H1 (cell line): ENCODE data around the gene FOXN3. TPM values are rescaled to one million over a fixed set of nuclear protein-coding genes. Genes with fewer than 3 reads are reported as not detected.
A peak's percentile ranks its signal among the peaks of the same experiment; 100 is the strongest.

Experiments
- CTCF ChIA-PET: fragments of 300-600 bp; sonication (Branson Sonifier 250); formaldehyde crosslinking; loops from one replicate; lab custom pipeline; 2021; ENCODE audit not compliant: partially characterized antibody; lab: Charles Lee
- POLR2A ChIA-PET: fragments of 300-600 bp; sonication (Branson Sonifier 250); formaldehyde crosslinking; loops from one replicate; lab custom pipeline; 2021; ENCODE audit warnings: inconsistent platforms; ENCODE audit not compliant: partially characterized antibody; lab: Charles Lee
- DNase-seq, 2 experiments: peaks; one replicate each; pipeline versions ENCODE4 v3.0.0 to v3.0.0-alpha.2; 2010 to 2022; ENCODE audit warnings: low spot score in 2 of 2, low read depth in 1 of 2, mixed read lengths in 1 of 2
- FAIRE-seq: peaks from 2 replicates; lab custom pipeline; 2011; peaks lifted over from hg19 to GRCh38; lab: Jason Lieb, UNC
- H2AFZ ChIP-seq: 2 replicates; pipeline ENCODE4 v1.8.1; 2012; ENCODE audit warnings: low read length, inconsistent platforms
- H2AK5ac ChIP-seq: 2 replicates; pipeline ENCODE4 v1.6.1; 2013; ENCODE audit warnings: low read depth, low read length
- H2BK120ac ChIP-seq: replicated peaks from 2 replicates; pipeline ENCODE3; 2013; ENCODE audit warnings: low read depth, low read length, inconsistent platforms
- H2BK12ac ChIP-seq: 2 replicates; pipeline ENCODE4 v1.6.1; 2013; ENCODE audit warnings: low read depth, low read length
- H2BK15ac ChIP-seq: 2 replicates; pipeline ENCODE4 v1.6.1; 2013; ENCODE audit warnings: low read length
- H2BK20ac ChIP-seq: 2 replicates; pipeline ENCODE4 v1.6.1; 2013; ENCODE audit warnings: low read length
- H2BK5ac ChIP-seq: 2 replicates; pipeline ENCODE4 v1.6.1; 2013; ENCODE audit warnings: low read depth, low read length
- H3K14ac ChIP-seq: 2 replicates; pipeline ENCODE4 v1.6.1; 2013; ENCODE audit warnings: inconsistent platforms; ENCODE audit not compliant: insufficient read length
- H3K18ac ChIP-seq: 2 replicates; pipeline ENCODE4 v1.6.1; 2013; ENCODE audit warnings: low read length; ENCODE audit errors: extremely low read depth
- H3K23ac ChIP-seq: 2 replicates; pipeline ENCODE4 v1.6.1; 2013; ENCODE audit warnings: inconsistent platforms; ENCODE audit not compliant: insufficient read length
- H3K23me2 ChIP-seq: 2 replicates; pipeline ENCODE4 v1.6.1; 2013; ENCODE audit warnings: low read depth, low read length
- H3K27ac ChIP-seq: 2 replicates; pipeline ENCODE4 v1.6.1; 2011; ENCODE audit warnings: low read depth, low read length, inconsistent platforms
- H3K27me3 ChIP-seq, 4 experiments: replicated peaks in 1 of 4; 1 replicate in 1 of 4; 2 replicates in 3 of 4; pipeline versions ENCODE4 v1.6.1 to v1.8.1; 2011 to 2013; ENCODE audit warnings: low read length in 3 of 4, mild to moderate bottlenecking in 3 of 4, inconsistent platforms in 2 of 4, mixed read lengths in 2 of 4, moderate library complexity in 1 of 4; ENCODE audit not compliant: control insufficient read depth in 3 of 4, insufficient read depth in 3 of 4; ENCODE audit errors: extremely low read depth in 1 of 4
- H3K36me3 ChIP-seq, 4 experiments: 2 replicates each; pipeline versions ENCODE4 v1.6.1 to v1.8.1; 2011 to 2013; ENCODE audit warnings: mild to moderate bottlenecking in 4 of 4, low read length in 3 of 4, moderate library complexity in 2 of 4, control low read depth in 1 of 4, inconsistent platforms in 1 of 4; ENCODE audit not compliant: insufficient read depth in 4 of 4, control insufficient read depth in 2 of 4
- H3K4ac ChIP-seq: replicated peaks from 2 replicates; pipeline ENCODE3; 2013; ENCODE audit warnings: low read length, low read depth, mixed read lengths, inconsistent platforms; ENCODE audit not compliant: insufficient read length
- H3K4me1 ChIP-seq, 4 experiments: replicated peaks in 1 of 4; 1 replicate in 1 of 4; 2 replicates in 3 of 4; pipeline versions ENCODE4 v1.6.1 to v1.8.1; 2011 to 2013; ENCODE audit warnings: low read length in 3 of 4, inconsistent platforms in 2 of 4, mixed read lengths in 1 of 4; ENCODE audit not compliant: insufficient read depth in 4 of 4, control insufficient read depth in 3 of 4
- H3K4me2 ChIP-seq, 2 experiments: 2 replicates each; pipeline versions ENCODE4 v1.6.1 to v1.8.1; 2011 to 2013; ENCODE audit warnings: low read depth in 2 of 2, low read length in 2 of 2, control low read depth in 1 of 2, inconsistent platforms in 1 of 2, mild to moderate bottlenecking in 1 of 2; ENCODE audit not compliant: insufficient read depth in 1 of 2
- H3K4me3 ChIP-seq, 4 experiments: fragments of 200-600, 300-600 bp in 1 of 4; sonication (generic), shearing (Covaris generic), sonication (Bioruptor Twin) in 1 of 4; 2 replicates each; pipeline versions ENCODE4 v1.5.1 to v1.8.1; 2011 to 2016; ENCODE audit warnings: low read length in 4 of 4, low read depth in 3 of 4, control low read depth in 2 of 4, inconsistent platforms in 2 of 4, mild to moderate bottlenecking in 2 of 4, mixed read lengths in 1 of 4, moderate library complexity in 1 of 4; ENCODE audit not compliant: insufficient read depth in 2 of 4; ENCODE audit errors: extremely low read depth in 1 of 4
- H3K56ac ChIP-seq: replicated peaks from 2 replicates; pipeline ENCODE3; 2013; ENCODE audit warnings: low read depth, mild to moderate bottlenecking, mixed read lengths, low read length, inconsistent platforms; ENCODE audit not compliant: insufficient read length
- H3K79me1 ChIP-seq: 2 replicates; pipeline ENCODE4 v1.6.1; 2013; ENCODE audit warnings: low read depth, low read length, control low read depth
- H3K79me2 ChIP-seq, 2 experiments: 2 replicates each; pipeline versions ENCODE4 v1.6.1 to v1.8.1; 2012 to 2013; ENCODE audit warnings: low read length in 2 of 2, mild to moderate bottlenecking in 2 of 2, inconsistent platforms in 1 of 2; ENCODE audit not compliant: insufficient read depth in 2 of 2, control insufficient read depth in 1 of 2
- H3K9ac ChIP-seq, 4 experiments: replicated peaks in 1 of 4; 1 replicate in 1 of 4; 2 replicates in 3 of 4; pipeline versions ENCODE4 v1.6.1 to v1.8.1; 2011 to 2013; ENCODE audit warnings: low read depth in 3 of 4, low read length in 3 of 4, control low read depth in 2 of 4, mild to moderate bottlenecking in 2 of 4, moderate library complexity in 2 of 4, inconsistent platforms in 1 of 4; ENCODE audit errors: extremely low read depth in 1 of 4
- H3K9me3 ChIP-seq, 2 experiments: 2 replicates each; pipeline versions ENCODE4 v1.6.1 to v1.8.1; 2012 to 2013; ENCODE audit warnings: mild to moderate bottlenecking in 2 of 2, moderate library complexity in 2 of 2, control low read depth in 1 of 2, inconsistent platforms in 1 of 2, low read depth in 1 of 2, low read length in 1 of 2, mixed read lengths in 1 of 2; ENCODE audit not compliant: insufficient read depth in 2 of 2
- H4K20me1 ChIP-seq, 2 experiments: replicated peaks in 1 of 2; 2 replicates each; pipeline versions ENCODE3 to v1.8.1; 2011 to 2013; ENCODE audit warnings: inconsistent platforms in 2 of 2, low read length in 2 of 2, mild to moderate bottlenecking in 1 of 2; ENCODE audit not compliant: insufficient read depth in 2 of 2, control insufficient read depth in 1 of 2
- H4K5ac ChIP-seq: 2 replicates; pipeline ENCODE4 v1.6.1; 2013; ENCODE audit warnings: low read length, low read depth, mixed read lengths, inconsistent platforms; ENCODE audit not compliant: insufficient read length
- H4K8ac ChIP-seq: 2 replicates; pipeline ENCODE4 v1.8.0; 2013; ENCODE audit warnings: mild to moderate bottlenecking, moderate library complexity, low read length, inconsistent platforms; ENCODE audit not compliant: insufficient read depth; ENCODE audit errors: extremely low read depth
- H4K91ac ChIP-seq: replicated peaks from 2 replicates; pipeline ENCODE3; 2013; ENCODE audit warnings: low read length, mixed read lengths, inconsistent platforms; ENCODE audit not compliant: insufficient read length
- ASH2L ChIP-seq: fragments of 200-600, 300-600 bp; sonication (generic); IDR thresholded peaks from one replicate; pipeline ENCODE4 v1.7.1; 2017; ENCODE audit warnings: low read length
- BRCA1 ChIP-seq: IDR thresholded peaks from 2 replicates; pipeline ENCODE4 v1.6.1; 2012; ENCODE audit warnings: low read depth, low read length, improper control_type of control experiment
- CHD1 ChIP-seq: IDR thresholded peaks from 2 replicates; pipeline ENCODE4 v1.6.1; 2012; ENCODE audit warnings: low read depth, low read length, improper control_type of control experiment
- EZH2 ChIP-seq: fragments of 200-600 bp; sonication (generic); IDR thresholded peaks from 2 replicates; pipeline ENCODE4 v1.7.1; 2012; ENCODE audit warnings: low read depth, mild to moderate bottlenecking, moderate library complexity, low read length, inconsistent platforms; ENCODE audit not compliant: severe bottlenecking
- FOSL1 ChIP-seq: IDR thresholded peaks from 2 replicates; pipeline ENCODE4 v1.6.1; 2011; ENCODE audit warnings: mild to moderate bottlenecking, low read depth, low read length, moderate library complexity; ENCODE audit not compliant: insufficient read depth
- GABPA ChIP-seq: IDR thresholded peaks from 2 replicates; pipeline ENCODE4 v1.6.1; 2011; ENCODE audit warnings: mild to moderate bottlenecking, low read length, moderate library complexity, borderline replicate concordance; ENCODE audit not compliant: insufficient read depth
- HDAC2 ChIP-seq, 2 experiments: fragments of 300-600 bp in 1 of 2; sonication (generic) in 1 of 2; IDR thresholded peaks; 2 replicates each; pipeline ENCODE4 v1.6.1; 2011 to 2012; ENCODE audit warnings: low read depth in 2 of 2, low read length in 2 of 2, mild to moderate bottlenecking in 2 of 2, moderate library complexity in 2 of 2, borderline replicate concordance in 1 of 2, inconsistent platforms in 1 of 2
- JUND ChIP-seq: IDR thresholded peaks from 2 replicates; pipeline ENCODE4 v1.6.1; 2011; ENCODE audit warnings: mild to moderate bottlenecking, improper control_type of control experiment, low read length
- NANOG ChIP-seq: IDR thresholded peaks from 2 replicates; pipeline ENCODE4 v1.6.1; 2011; ENCODE audit warnings: low read length, low read depth, mild to moderate bottlenecking, inconsistent platforms; ENCODE audit not compliant: insufficient read depth, poor library complexity, severe bottlenecking
- NRF1 ChIP-seq: IDR thresholded peaks from 2 replicates; pipeline ENCODE4 v1.6.1; 2011; ENCODE audit warnings: mild to moderate bottlenecking, low read depth, low read length, improper control_type of control experiment
- PHF8 ChIP-seq: fragments of 200-600 bp; sonication (generic); conservative IDR thresholded peaks from 2 replicates; pipeline ENCODE4 v1.7.1; 2012; ENCODE audit warnings: low read depth, mild to moderate bottlenecking, inconsistent platforms, low read length, moderate library complexity
- WGBS, 2 experiments: shearing (Covaris generic) in 1 of 2; methylation state at CpG; one replicate each; pipeline versions ENCODE4 v1.1.6 to v1.1.7; 2013 to 2015; ENCODE audit warnings: low lambda C conversion rate in 2 of 2, mixed read lengths in 2 of 2, inconsistent platforms in 1 of 2, low coverage in 1 of 2, missing lambda C conversion rate in 1 of 2; ENCODE audit not compliant: insufficient replicate concordance in 2 of 2, insufficient coverage in 1 of 2, insufficient read length in 1 of 2; ENCODE audit errors: extremely low coverage in 1 of 2, missing lambda C conversion rate in 1 of 2; 5-methylcytosine and 5-hydroxymethylcytosine counted together
- polyA plus RNA-seq, 7 experiments: library from polyadenylated mRNA; depleted of rRNA in 3 of 7; stranded (reverse) in 5 of 7; unstranded in 2 of 7; fragments of >200 nt in 5 of 7; fragments of 200-250 nt in 2 of 7; gene quantifications; 1 replicate in 5 of 7; 2 replicates in 1 of 7; 4 replicates in 1 of 7; pipeline versions ENCODE4 v1.2.1 to v1.2.3, GENCODE V29; 2011 to 2013; ENCODE audit warnings: missing spikeins in 2 of 7, mixed read lengths in 2 of 7
- total RNA-seq: library from RNA; stranded (reverse); fragmentation: NEBNext Ultra II Directional; extraction: Animal tissue kit (Norgen Biotek cat#: 25700); gene quantifications from 2 replicates; pipeline ENCODE4 v1.2.1, GENCODE V29; 2021

FOXN3 gene
- total and polyA plus RNA-seq, 2 of the 8 experiments (the other 6 are each of a cell fraction or from before 2014, with no cell fraction given) = 52.6 to 178 TPM

DNA sequence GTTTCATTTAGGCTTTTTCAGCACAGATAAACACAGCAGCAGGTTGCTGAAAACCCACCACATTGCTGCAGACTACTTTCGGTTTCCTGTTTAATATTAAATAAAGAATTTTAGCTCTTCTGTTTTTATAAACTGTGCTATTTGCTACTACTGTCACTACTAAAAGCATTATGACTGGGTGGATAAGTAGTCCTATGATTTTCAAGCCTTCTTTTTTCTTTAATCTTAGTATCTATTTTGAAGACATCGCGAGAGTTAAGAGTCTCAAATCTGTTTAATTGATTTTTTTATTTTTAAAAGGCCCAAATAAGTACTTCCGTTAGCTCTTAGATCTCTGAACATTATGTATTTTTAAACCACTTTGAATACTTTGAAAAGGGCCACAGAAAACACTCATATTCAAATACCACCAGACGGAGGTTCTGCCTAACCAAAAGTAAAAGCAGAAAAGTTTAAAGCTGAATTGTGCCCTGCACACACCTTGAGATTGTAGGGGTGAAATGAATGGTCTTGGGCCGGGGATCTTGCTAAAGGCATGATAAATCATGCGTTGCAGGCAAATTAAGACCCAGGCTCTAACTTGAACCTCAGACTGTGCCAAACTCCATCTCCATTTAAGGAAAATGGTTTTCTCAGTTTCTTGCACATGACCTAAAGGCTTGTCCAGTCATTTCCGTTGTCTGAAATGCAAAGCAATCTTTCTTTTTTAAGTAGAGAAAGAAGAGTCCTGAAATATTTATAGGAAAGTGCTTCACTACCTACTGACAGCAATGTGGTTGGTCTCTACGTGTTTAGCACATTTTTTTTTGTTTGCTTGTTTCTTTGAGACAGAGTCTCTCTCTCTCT is 13.6 kb upstream of the FOXN3 start:
- H3K23me2 ChIP-seq = no peaks in the 10 kb centered on the region
- H3K79me2 ChIP-seq = peaks cover 0 to 75% of the 10 kb centered on the region in 2 experiments; a peak in 3 of 4 replicates
- H2BK5ac ChIP-seq = peak overlapping the region; percentile 49; the same call in 1 of the 2 replicates
- H2BK12ac ChIP-seq = no peak overlapping the region
- peak overlapping the region; percentile 60; the same call in 1 of the 2 replicates for H3K18ac ChIP-seq
- H2BK20ac ChIP-seq = 0 out of 2 replicates have a peak overlapping the region, but pooled peaks have one; percentile 64
- no peaks in the 10 kb centered on the region for H3K9me3 ChIP-seq
- no peak for DNase-seq
- H3K23ac ChIP-seq = no peak overlapping the region
- H3K14ac ChIP-seq = no peak overlapping the region
- H4K20me1 ChIP-seq = no peaks in the 10 kb centered on the region
- H3K27ac ChIP-seq = no peak overlapping the region
- H3K36me3 ChIP-seq = no peaks in the 10 kb centered on the region
- peaks cover 6 to 22% (median 12%) of the 10 kb centered on the region in 4 experiments; a peak in 6 of 7 replicates for H3K4me1 ChIP-seq
- no peak for TF ChIP-seq NANOG
- no peak for TF ChIP-seq EZH2
- TF ChIP-seq NRF1 = no peak
- no peak for TF ChIP-seq BRCA1
- no peak for TF ChIP-seq CHD1
- TF ChIP-seq FOSL1 = no peak
- TF ChIP-seq ASH2L = no peak
- no peak for TF ChIP-seq JUND
- TF ChIP-seq GABPA = no peak
- no peak for TF ChIP-seq HDAC2 (IDR thresholded peaks at IDR 0.05; ENCODE audit: borderline replicate concordance in 1 of 2, low read depth in 2 of 2, low read length in 2 of 2)
- TF ChIP-seq PHF8 = no peak
- H4K8ac ChIP-seq = no peak overlapping the region
- FAIRE-seq = no peak
- H3K79me1 ChIP-seq = peaks cover 3% of the 10 kb centered on the region
- peak overlapping the region; percentile 68 for H4K91ac ChIP-seq
- no peak overlapping the region for H2AFZ ChIP-seq
- H3K4ac ChIP-seq = peak overlapping the region; percentile 65
- CTCF ChIA-PET = no interaction called here
- no peaks in the 10 kb centered on the region for H3K27me3 ChIP-seq
- H2BK120ac ChIP-seq = peak overlapping the region; percentile 52
- POLR2A ChIA-PET = interaction anchor here (1.2 to 1.6 kb wide), 2 partner anchors 12 to 21 kb away, joined by 3 to 4 read pairs; no protein-coding TSS in a partner anchor
- no peak overlapping the region for H3K56ac ChIP-seq
- H2BK15ac ChIP-seq = no peak overlapping the region
- WGBS, 2 experiments = 86% methylated on average over 9 of the region's 9 CpGs; no CpG with 5 or more reads in 1 of the 2 experiments
- H3K9ac ChIP-seq = no peak overlapping the region
- H2AK5ac ChIP-seq = peak overlapping the region; percentile 34; the same call in 1 of the 2 replicates
- no peak overlapping the region for H3K4me2 ChIP-seq
- no peak overlapping the region for H3K4me3 ChIP-seq
- H4K5ac ChIP-seq = no peak overlapping the region
